ENCODE data around the gene NR1H2.

The NR1H2 gene

GRCh38 chr19:50379602-50380001 is 3.3 kb downstream of the NR1H2 start:
- no peak for TF ChIP-seq CTCF (IDR thresholded peaks at IDR 0.05; ENCODE audit: insufficient read depth, low read depth, low read length, missing control alignments)

GRCh38 chr19:50380137-50380536 is 3.9 kb downstream of the NR1H2 start:
- no peak for TF ChIP-seq CTCF (IDR thresholded peaks at IDR 0.05; ENCODE audit: insufficient read depth, low read depth, low read length, missing control alignments)
- H3K4me3 ChIP-seq (ENCODE audit: low read depth, low read length) = no peak overlapping the region
- DNase-seq (ENCODE audit: low read depth) = no peak

More at GRCh38 chr19:50379602-50380001, 3.3 kb downstream of the NR1H2 start:
- H3K4me3 ChIP-seq (ENCODE audit: low read depth, low read length) = no peak overlapping the region
- DNase-seq (ENCODE audit: low read depth) = no peak

- no peak overlapping the region for H3K4me3 ChIP-seq (ENCODE audit: low read depth, low read length)
- no peak for TF ChIP-seq CTCF (IDR thresholded peaks at IDR 0.05; ENCODE audit: insufficient read depth, low read depth, low read length, missing control alignments)
- DNase-seq (ENCODE audit: low read depth) = no peak
These were observed 4.5 kb downstream of the NR1H2 start for GRCh38 chr19:50380751-50381151.

GRCh38 chr19:50381881-50382729 is 5.8 kb downstream of the NR1H2 start:
- H3K4me3 ChIP-seq (ENCODE audit: low read depth, low read length) = no peak overlapping the region
- DNase-seq (ENCODE audit: low read depth) = no peak
- TF ChIP-seq CTCF (IDR thresholded peaks at IDR 0.05; ENCODE audit: insufficient read depth, low read depth, low read length, missing control alignments) = no peak

- no peak for TF ChIP-seq CTCF (IDR thresholded peaks at IDR 0.05; ENCODE audit: insufficient read depth, low read depth, low read length, missing control alignments)
These were observed 7.0 kb downstream of the NR1H2 start for GRCh38 chr19:50383001-50383851.

GRCh38 chr19:50383852-50384684 is 7.8 kb downstream of the NR1H2 start, which contains the start of gene POLD1:
Gene POLD1, plus strand, starts transcription at chr19:50384347. Its CDS starts 14,505 bp downstream, at chr19:50398852.
- peak within 1 kb of the TSS; percentile 86 for H3K4me3 ChIP-seq (ENCODE audit: low read depth, low read length)
- TF ChIP-seq CTCF (IDR thresholded peaks at IDR 0.05; ENCODE audit: insufficient read depth, low read depth, low read length, missing control alignments) = no peak
- DNase-seq (ENCODE audit: low read depth) = peak; percentile 100

More at GRCh38 chr19:50383001-50383851, 7.0 kb downstream of the NR1H2 start:
- peak overlapping the region; percentile 48 for H3K4me3 ChIP-seq (ENCODE audit: low read depth, low read length)
- no peak for DNase-seq (ENCODE audit: low read depth)

Data from GM12865 (cell line).